Activated CD8-positive, alpha-beta T cell treated with anti-CD3 and anti-CD28 coated beads for 36 hours (primary cell): ENCODE data around the gene SLC8B1. TPM values are rescaled to one million over a fixed set of nuclear protein-coding genes. Genes with fewer than 3 reads are reported as not detected.

ENCODE experiments used
- ATAC-seq: fragments of 200-7000 bp; cut with Tn5 transposase; one replicate; pipeline ENCODE4 v1.10.0; 2021; ENCODE audit warnings: mild to moderate bottlenecking, moderate library complexity
- CTCF ChIA-PET: fragments of 350-600 bp; sonication (Branson Sonifier 250); formaldehyde crosslinking; loops from one replicate; lab custom pipeline; 2021; ENCODE audit warnings: antibody characterized with exemption; lab: Charles Lee
- POLR2A ChIA-PET: fragments of 350-600 bp; sonication (Branson Sonifier 250); formaldehyde crosslinking; loops from one replicate; lab custom pipeline; 2021; ENCODE audit warnings: antibody characterized with exemption; lab: Charles Lee
- DNase-seq: peaks from one replicate; pipeline ENCODE4 v3.0.0-alpha.2; 2020
- H3K27ac Mint-ChIP-seq: one replicate; pipeline ENCODE4 v1.8.0; 2021; ENCODE audit warnings: mild to moderate bottlenecking, mixed read lengths
- H3K27me3 Mint-ChIP-seq: one replicate; pipeline ENCODE4 v1.8.0; 2021; ENCODE audit warnings: mixed read lengths
- H3K36me3 Mint-ChIP-seq: one replicate; pipeline ENCODE4 v1.8.0; 2021; ENCODE audit warnings: low read depth, mixed read lengths
- H3K4me1 Mint-ChIP-seq: one replicate; pipeline ENCODE4 v1.8.0; 2021; ENCODE audit warnings: low read depth, mixed read lengths
- H3K4me3 Mint-ChIP-seq: one replicate; pipeline ENCODE4 v1.8.0; 2021; ENCODE audit warnings: mild to moderate bottlenecking, moderate library complexity, mixed read lengths
- H3K9me3 Mint-ChIP-seq: one replicate; pipeline ENCODE4 v1.8.0; 2021; ENCODE audit warnings: mixed read lengths
- intact Hi-C: fragments of 100-400 bp; cut with micrococcal nuclease; formaldehyde crosslinking; loops from one replicate; pipeline ENCODE4 v1.10.0; 2022
- total RNA-seq, 2 experiments: library from RNA; stranded (reverse); gene quantifications; one replicate each; pipeline ENCODE4 v1.2.3, GENCODE V29; 2021
- TF ChIP-seq, protein P1 (sequence below): fragments of 200-600 bp; IDR thresholded peaks from one replicate; pipeline ENCODE4 v1.8.0; 2022; ENCODE audit warnings: antibody characterized with exemption, mild to moderate bottlenecking

Gene SLC8B1
- total RNA-seq, 2 experiments from 2014 or later = 13.4 to 18.9 TPM

DNA sequence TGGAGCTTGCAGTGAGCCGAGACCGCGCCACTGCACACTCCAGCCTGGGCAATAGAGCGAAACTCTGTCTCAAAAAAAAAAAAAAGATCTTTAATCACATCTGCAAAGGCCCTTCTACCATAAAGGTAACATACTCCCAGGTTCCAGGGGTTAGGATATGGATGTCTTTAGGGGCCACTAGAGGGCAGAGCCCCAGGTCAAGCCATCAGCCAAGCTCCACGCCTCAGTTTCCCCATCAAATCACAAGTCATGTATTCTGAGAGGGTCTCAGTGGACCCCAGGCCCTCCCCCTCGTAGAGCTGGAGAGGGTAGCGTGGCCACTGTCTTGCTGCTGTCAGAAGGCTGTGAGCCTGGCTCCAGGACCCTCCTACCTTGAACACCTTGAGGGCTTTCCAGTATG is 18.8 kb downstream of the SLC8B1 start:
- CTCF ChIA-PET = interaction anchor here (1.1 kb wide), 1 partner anchor 114 kb away, joined by 3 read pairs; no protein-coding TSS in a partner anchor
- H3K9me3 Mint-ChIP-seq = no peaks in the 10 kb centered on the region
- H3K36me3 Mint-ChIP-seq = peaks cover 33% of the 10 kb centered on the region
- no peaks in the 10 kb centered on the region for H3K4me1 Mint-ChIP-seq
- POLR2A ChIA-PET = no interaction called here
- no peak overlapping the region for H3K27ac Mint-ChIP-seq
- TF ChIP-seq, protein P1, sequence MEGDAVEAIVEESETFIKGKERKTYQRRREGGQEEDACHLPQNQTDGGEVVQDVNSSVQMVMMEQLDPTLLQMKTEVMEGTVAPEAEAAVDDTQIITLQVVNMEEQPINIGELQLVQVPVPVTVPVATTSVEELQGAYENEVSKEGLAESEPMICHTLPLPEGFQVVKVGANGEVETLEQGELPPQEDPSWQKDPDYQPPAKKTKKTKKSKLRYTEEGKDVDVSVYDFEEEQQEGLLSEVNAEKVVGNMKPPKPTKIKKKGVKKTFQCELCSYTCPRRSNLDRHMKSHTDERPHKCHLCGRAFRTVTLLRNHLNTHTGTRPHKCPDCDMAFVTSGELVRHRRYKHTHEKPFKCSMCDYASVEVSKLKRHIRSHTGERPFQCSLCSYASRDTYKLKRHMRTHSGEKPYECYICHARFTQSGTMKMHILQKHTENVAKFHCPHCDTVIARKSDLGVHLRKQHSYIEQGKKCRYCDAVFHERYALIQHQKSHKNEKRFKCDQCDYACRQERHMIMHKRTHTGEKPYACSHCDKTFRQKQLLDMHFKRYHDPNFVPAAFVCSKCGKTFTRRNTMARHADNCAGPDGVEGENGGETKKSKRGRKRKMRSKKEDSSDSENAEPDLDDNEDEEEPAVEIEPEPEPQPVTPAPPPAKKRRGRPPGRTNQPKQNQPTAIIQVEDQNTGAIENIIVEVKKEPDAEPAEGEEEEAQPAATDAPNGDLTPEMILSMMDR = no peak
- intact Hi-C loops = no loop called here
- ATAC-seq (no peak), DNase-seq (no peak)
- H3K4me3 Mint-ChIP-seq = no peak overlapping the region
- no peaks in the 10 kb centered on the region for H3K27me3 Mint-ChIP-seq

DNA sequence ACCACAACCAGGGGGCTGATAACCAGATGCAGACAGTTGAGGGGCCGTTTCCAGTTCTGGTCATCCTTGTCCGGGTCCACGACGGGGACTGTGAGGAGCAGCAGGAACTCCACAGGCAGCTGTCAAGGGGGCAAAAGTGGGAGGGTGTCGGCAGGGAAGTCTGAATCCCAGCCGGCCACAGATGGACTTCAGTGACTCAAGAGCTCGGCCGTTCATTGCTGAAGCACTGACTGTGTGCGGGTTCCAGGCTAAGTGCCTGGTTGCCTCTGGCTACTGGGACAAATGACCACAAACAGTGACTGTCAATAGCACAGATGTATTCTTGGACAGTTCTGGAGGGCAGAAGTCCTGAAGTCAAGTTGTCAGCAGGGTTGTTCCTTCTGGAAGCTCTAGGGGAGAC is 19.6 kb downstream of the SLC8B1 start:
- Mint-ChIP-seq H3K4me1 (no peaks in the 10 kb centered on the region), H3K27ac (no peak overlapping the region), H3K27me3 (no peaks in the 10 kb centered on the region), H3K36me3 (peaks cover 33% of the 10 kb centered on the region), H3K4me3 (no peak overlapping the region), H3K9me3 (no peaks in the 10 kb centered on the region)
- TF ChIP-seq, protein P1 = no peak
- intact Hi-C loops = no loop called here
- CTCF ChIA-PET = no interaction called here
- DNase-seq (no peak), ATAC-seq (no peak)
- POLR2A ChIA-PET = no interaction called here

DNA sequence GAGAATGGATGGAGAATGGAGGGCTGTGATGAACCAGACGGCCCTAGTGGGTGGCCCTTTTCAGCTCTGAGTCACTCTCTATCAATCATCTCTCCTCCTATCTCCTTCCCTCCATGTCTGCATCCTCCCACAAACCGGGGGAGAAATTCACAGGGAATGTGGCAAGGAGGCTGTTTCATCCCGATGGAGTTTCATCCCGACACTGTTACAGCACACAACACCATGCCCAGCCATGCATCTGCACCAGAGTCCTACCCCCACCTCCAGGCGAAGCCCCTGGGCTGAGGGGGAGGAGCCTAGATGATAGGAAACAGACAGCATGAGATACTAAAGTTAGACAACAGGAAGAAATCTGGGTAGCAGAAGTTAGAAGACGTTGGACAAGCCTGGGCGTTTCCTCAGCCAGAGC is 20.8 kb downstream of the SLC8B1 start:
- Mint-ChIP-seq H3K4me1 (no peaks in the 10 kb centered on the region), H3K9me3 (no peaks in the 10 kb centered on the region), H3K27me3 (no peaks in the 10 kb centered on the region), H3K4me3 (no peak overlapping the region), H3K27ac (no peak overlapping the region), H3K36me3 (peaks cover 26% of the 10 kb centered on the region)
- CTCF ChIA-PET = interaction anchor here (1.3 kb wide), 1 partner anchor 21 kb away, joined by 3 read pairs; no protein-coding TSS in a partner anchor
- TF ChIP-seq, protein P1 = no peak
- POLR2A ChIA-PET = no interaction called here
- DNase-seq (no peak), ATAC-seq (no peak)
- intact Hi-C loops = no loop called here

DNA sequence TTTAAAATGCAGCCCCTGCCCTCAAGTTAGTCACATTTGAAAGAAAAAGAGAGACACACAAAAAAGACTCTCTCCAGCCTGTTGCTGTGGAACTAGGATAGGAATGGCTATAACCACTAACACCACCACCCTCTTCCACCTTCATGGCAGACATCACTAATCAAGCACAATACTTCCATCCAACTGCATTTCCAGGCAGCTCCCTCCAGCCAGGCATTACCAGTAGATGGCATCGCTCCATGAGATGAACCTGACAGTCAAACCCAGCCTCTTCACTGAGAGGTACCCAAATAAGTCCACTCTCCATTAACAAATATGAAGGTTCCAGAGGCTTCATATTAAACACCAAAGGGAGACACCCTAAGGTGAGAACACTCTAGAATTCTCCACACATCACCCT is 24.4 kb downstream of the SLC8B1 start:
- Mint-ChIP-seq H3K27me3 (no peaks in the 10 kb centered on the region), H3K4me1 (no peaks in the 10 kb centered on the region), H3K36me3 (peaks cover 21% of the 10 kb centered on the region), H3K27ac (no peak overlapping the region), H3K4me3 (no peak overlapping the region), H3K9me3 (no peaks in the 10 kb centered on the region)
- TF ChIP-seq, protein P1 = no peak
- ATAC-seq (no peak), DNase-seq (no peak)
- intact Hi-C loops = no loop called here
- ChIA-PET CTCF (interaction anchor here (3.6 kb wide), 1 partner anchor 115 kb away, joined by 9 read pairs; no protein-coding TSS in a partner anchor), POLR2A (no interaction called here)

DNA sequence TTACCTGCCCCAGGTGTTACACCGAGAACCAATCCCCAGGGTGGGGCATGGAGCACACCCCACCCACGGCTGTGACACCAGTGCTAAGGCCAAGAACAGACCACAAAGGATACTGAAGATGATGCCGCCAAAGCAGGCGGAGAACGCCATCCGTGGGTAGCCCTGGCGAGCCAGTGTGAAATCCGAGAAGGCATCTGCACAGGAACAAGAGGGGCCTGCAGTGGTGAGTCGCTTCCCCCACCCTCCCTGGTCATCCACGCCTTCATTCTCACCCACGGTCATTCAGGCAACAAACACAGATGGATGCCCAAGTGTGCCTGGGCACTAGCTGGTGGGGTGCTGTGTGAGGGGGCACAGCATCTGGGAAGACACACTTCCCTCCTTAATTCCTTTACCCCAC is 28.5 kb downstream of the SLC8B1 start:
- H3K27ac Mint-ChIP-seq = no peak overlapping the region
- no peaks in the 10 kb centered on the region for H3K27me3 Mint-ChIP-seq
- intact Hi-C loops = no loop called here
- TF ChIP-seq, protein P1 = no peak
- peaks cover 28% of the 10 kb centered on the region for H3K36me3 Mint-ChIP-seq
- ATAC-seq = no peak
- H3K4me3 Mint-ChIP-seq = no peak overlapping the region
- no peak for DNase-seq
- ChIA-PET CTCF (interaction anchor here (1.2 kb wide), 1 partner anchor 17 kb away, joined by 3 read pairs; no protein-coding TSS in a partner anchor), POLR2A (interaction anchor here (0.9 kb wide), 1 partner anchor 35 kb away, joined by 3 read pairs; no protein-coding TSS in a partner anchor)
- H3K4me1 Mint-ChIP-seq = peaks cover 13% of the 10 kb centered on the region
- H3K9me3 Mint-ChIP-seq = no peaks in the 10 kb centered on the region
